SK-N-SH treated with all-trans-retinoic acid at 6 μM for 48 hours (cell line): ENCODE data around the gene FIGNL2.

Source experiments
- ATAC-seq: fragments of 200-7000 bp; cut with Tn5 transposase; 3 replicates; pipeline ENCODE4 v1.9.1; 2020; ENCODE audit warnings: mild to moderate bottlenecking, moderate library complexity
- ARNTL ChIP-seq: fragments of 450-650 bp; formaldehyde crosslinking; IDR thresholded peaks from 2 replicates; pipeline ENCODE4 v1.5.0; 2020; ENCODE audit warnings: low read depth, mild to moderate bottlenecking, moderate library complexity, borderline replicate concordance
- CSDC2 ChIP-seq: fragments of 250-450 bp; sonication (Bioruptor Pico); IDR thresholded peaks from 2 replicates; pipeline ENCODE4 v1.5.0; 2020; ENCODE audit warnings: mild to moderate bottlenecking, moderate library complexity
- ESRRG ChIP-seq: fragments of 250-450 bp; sonication (Bioruptor Pico); IDR thresholded peaks from 2 replicates; pipeline ENCODE4 v1.6.1; 2021; ENCODE audit warnings: mild to moderate bottlenecking
- GLIS3 ChIP-seq: fragments of 250-450 bp; sonication (Bioruptor Pico); IDR thresholded peaks from 2 replicates; pipeline ENCODE4 v1.5.0; 2020; ENCODE audit warnings: mild to moderate bottlenecking, moderate library complexity
- ISL1 ChIP-seq: fragments of 250-450 bp; sonication (Bioruptor Pico); IDR thresholded peaks from 2 replicates; pipeline ENCODE4 v2.1.2; 2022; ENCODE audit warnings: mild to moderate bottlenecking, moderate library complexity
- OSR1 ChIP-seq: fragments of 250-450 bp; sonication (Bioruptor Pico); IDR thresholded peaks from 2 replicates; pipeline ENCODE4 v1.8.0; 2022; ENCODE audit warnings: moderate library complexity, mild to moderate bottlenecking, inconsistent platforms
- RARB ChIP-seq: fragments of 250-450 bp; sonication (Bioruptor Pico); IDR thresholded peaks from 2 replicates; pipeline ENCODE4 v1.8.0; 2021; ENCODE audit warnings: mild to moderate bottlenecking, moderate library complexity
- SNAI2 ChIP-seq: fragments of 250-450 bp; sonication (Bioruptor Pico); IDR thresholded peaks from 2 replicates; pipeline ENCODE4 v1.5.0; 2020; ENCODE audit warnings: mild to moderate bottlenecking, moderate library complexity
- TOX ChIP-seq: fragments of 250-450 bp; sonication (Bioruptor Pico); IDR thresholded peaks from 2 replicates; pipeline ENCODE4 v1.8.0; 2021; ENCODE audit warnings: mild to moderate bottlenecking, moderate library complexity, borderline replicate concordance
- ZC3H10 ChIP-seq: fragments of 250-450 bp; sonication (Bioruptor Pico); IDR thresholded peaks from 2 replicates; pipeline ENCODE4 v1.5.1; 2021; ENCODE audit warnings: mild to moderate bottlenecking, moderate library complexity
- ZFP3 ChIP-seq: fragments of 250-450 bp; sonication (Bioruptor Pico); IDR thresholded peaks from 2 replicates; pipeline ENCODE4 v1.5.0; 2020; ENCODE audit warnings: mild to moderate bottlenecking, moderate library complexity
- ZFP30 ChIP-seq: fragments of 450-650 bp; formaldehyde crosslinking; IDR thresholded peaks from 2 replicates; pipeline ENCODE4 v1.5.0; 2022; ENCODE audit warnings: mild to moderate bottlenecking, moderate library complexity
- ZNF565 ChIP-seq: fragments of 450-650 bp; formaldehyde crosslinking; conservative IDR thresholded peaks from 2 replicates; pipeline ENCODE4 v1.5.0; 2020; ENCODE audit warnings: low read depth, mild to moderate bottlenecking, moderate library complexity
- ZNF70 ChIP-seq: fragments of 450-650 bp; formaldehyde crosslinking; IDR thresholded peaks from 2 replicates; pipeline ENCODE4 v1.5.0; 2020; ENCODE audit warnings: mild to moderate bottlenecking, moderate library complexity
- ZNF8 ChIP-seq: fragments of 450-650 bp; formaldehyde crosslinking; IDR thresholded peaks from 2 replicates; pipeline ENCODE4 v1.5.0; 2020; ENCODE audit warnings: mild to moderate bottlenecking, moderate library complexity
- TF ChIP-seq, protein P1 (sequence below): fragments of 250-450 bp; sonication (Bioruptor Pico); IDR thresholded peaks from 2 replicates; pipeline ENCODE4 v1.5.0; 2020; ENCODE audit warnings: mild to moderate bottlenecking, moderate library complexity
- TF ChIP-seq, protein P2 (sequence below): fragments of 250-450 bp; sonication (Bioruptor Pico); IDR thresholded peaks from 2 replicates; pipeline ENCODE4 v1.5.1; 2021; ENCODE audit warnings: mild to moderate bottlenecking, moderate library complexity
- TF ChIP-seq, protein P3 (sequence below): fragments of 250-450 bp; sonication (Bioruptor Pico); IDR thresholded peaks from 2 replicates; pipeline ENCODE4 v1.8.0; 2020; ENCODE audit warnings: mild to moderate bottlenecking, moderate library complexity, borderline replicate concordance
- TF ChIP-seq, protein P4 (sequence below): fragments of 250-450 bp; sonication (Bioruptor Pico); IDR thresholded peaks from 2 replicates; pipeline ENCODE4 v1.8.0; 2021; ENCODE audit warnings: low read depth, mild to moderate bottlenecking, moderate library complexity, borderline replicate concordance
- TF ChIP-seq, protein P5 (sequence below): fragments of 250-450 bp; sonication (Bioruptor Pico); IDR thresholded peaks from 2 replicates; pipeline ENCODE4 v1.5.1; 2020; ENCODE audit warnings: low read depth, mild to moderate bottlenecking, moderate library complexity

Gene FIGNL2

DNA sequence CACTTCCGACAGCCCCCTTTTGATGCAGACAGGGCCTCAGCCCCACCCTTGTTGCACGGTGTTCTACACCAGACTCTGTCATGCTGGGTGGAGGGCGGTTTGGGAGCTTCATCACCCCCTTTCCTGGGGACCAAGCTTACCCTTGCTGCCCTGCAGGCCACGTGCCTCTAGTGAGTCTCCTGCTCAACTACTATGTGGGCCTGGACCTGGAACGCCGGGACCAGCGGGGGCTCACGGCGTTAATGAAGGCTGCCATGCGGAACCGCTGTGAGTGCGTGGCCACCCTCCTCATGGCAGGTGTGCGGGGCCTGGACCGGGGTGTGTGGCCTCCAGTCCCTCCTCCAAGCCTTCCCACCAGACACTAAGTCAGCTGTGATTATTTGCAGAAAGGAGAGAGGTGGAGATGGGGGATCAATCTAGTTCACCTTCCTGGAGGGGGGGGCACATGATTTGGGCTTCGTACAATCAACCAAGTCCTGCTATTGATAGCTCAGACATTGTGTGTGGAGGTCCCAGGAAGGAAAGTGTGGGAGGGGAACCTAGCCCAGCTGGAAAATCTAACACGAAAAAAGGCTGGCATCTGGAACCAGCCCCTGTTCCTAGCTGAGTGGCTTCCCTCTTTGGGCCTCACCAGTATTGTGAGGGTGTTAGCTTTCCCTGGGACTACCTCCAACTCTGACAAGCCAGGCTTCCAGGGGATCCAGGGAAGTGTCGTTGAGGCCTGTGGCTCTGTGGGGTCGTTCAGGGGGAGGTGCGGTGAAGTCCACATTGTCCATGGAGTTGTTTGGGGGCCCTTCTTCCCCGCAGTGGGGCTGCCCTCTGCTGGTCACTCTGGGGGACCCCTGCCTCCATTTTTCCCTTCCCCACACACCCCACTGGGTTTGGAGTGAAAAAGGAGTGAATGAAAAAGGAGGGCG is 41.0 kb upstream of the FIGNL2 start (continued):
- TF ChIP-seq ARNTL (CRISPR knock-in tag) (no peak), ZNF70 (CRISPR knock-in tag) (no peak), ESRRG (CRISPR knock-in tag) (no peak), CSDC2 (CRISPR knock-in tag) (no peak), RARB (CRISPR knock-in tag) (no peak), ZC3H10 (CRISPR knock-in tag) (no peak)
- TF ChIP-seq, protein P1, sequence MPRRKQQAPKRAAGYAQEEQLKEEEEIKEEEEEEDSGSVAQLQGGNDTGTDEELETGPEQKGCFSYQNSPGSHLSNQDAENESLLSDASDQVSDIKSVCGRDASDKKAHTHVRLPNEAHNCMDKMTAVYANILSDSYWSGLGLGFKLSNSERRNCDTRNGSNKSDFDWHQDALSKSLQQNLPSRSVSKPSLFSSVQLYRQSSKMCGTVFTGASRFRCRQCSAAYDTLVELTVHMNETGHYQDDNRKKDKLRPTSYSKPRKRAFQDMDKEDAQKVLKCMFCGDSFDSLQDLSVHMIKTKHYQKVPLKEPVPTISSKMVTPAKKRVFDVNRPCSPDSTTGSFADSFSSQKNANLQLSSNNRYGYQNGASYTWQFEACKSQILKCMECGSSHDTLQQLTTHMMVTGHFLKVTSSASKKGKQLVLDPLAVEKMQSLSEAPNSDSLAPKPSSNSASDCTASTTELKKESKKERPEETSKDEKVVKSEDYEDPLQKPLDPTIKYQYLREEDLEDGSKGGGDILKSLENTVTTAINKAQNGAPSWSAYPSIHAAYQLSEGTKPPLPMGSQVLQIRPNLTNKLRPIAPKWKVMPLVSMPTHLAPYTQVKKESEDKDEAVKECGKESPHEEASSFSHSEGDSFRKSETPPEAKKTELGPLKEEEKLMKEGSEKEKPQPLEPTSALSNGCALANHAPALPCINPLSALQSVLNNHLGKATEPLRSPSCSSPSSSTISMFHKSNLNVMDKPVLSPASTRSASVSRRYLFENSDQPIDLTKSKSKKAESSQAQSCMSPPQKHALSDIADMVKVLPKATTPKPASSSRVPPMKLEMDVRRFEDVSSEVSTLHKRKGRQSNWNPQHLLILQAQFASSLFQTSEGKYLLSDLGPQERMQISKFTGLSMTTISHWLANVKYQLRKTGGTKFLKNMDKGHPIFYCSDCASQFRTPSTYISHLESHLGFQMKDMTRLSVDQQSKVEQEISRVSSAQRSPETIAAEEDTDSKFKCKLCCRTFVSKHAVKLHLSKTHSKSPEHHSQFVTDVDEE, result no peak

DNA sequence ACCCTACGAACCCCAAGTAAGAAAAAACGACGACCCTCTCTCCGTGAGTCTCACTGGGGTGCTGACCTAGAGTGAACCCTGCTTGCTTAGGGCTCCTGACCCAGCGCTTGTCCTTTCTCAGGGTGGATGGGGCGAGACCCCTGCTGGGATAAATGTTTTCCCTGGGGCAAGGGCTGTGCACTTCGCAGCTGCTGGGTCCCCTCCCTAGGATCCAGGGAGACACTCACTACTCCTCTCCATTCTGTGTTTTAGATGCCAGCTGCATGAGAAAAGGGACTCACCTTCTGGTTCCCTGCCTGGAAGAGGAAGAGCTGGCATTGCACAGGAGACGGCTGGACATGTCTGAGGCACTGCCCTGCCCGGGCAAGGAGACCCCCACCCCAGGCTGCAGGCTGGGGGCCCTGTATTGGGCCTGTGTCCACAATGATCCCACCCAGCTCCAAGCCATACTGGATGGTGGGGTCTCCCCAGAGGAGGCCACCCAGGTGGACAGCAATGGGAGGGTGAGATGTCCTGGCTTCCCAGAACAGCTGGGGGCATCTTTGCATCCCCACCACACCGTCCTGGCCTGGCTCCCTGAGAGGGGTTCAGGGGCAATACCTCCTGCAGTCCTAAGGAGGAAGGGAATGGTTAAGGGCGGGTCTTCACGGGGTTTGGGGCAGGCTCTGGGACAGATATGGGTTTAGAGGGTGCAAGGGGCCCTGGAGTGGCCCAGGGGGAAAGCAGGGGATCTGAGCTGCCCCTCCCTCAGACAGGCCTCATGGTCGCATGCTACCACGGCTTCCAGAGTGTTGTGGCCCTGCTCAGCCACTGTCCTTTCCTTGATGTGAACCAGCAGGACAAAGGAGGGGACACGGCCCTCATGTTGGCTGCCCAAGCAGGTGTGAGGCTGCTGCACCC is 40.0 kb upstream of the FIGNL2 start:
- no peak for ATAC-seq
- TF ChIP-seq CSDC2 (CRISPR knock-in tag) (no peak), ZNF70 (CRISPR knock-in tag) (no peak), OSR1 (CRISPR knock-in tag) (no peak), ZFP3 (CRISPR knock-in tag) (no peak), GLIS3 (no peak), ZNF8 (no peak), ZFP30 (no peak), ISL1 (CRISPR knock-in tag) (no peak), ZNF565 (no peak), SNAI2 (CRISPR knock-in tag) (no peak), TOX (no peak), ARNTL (CRISPR knock-in tag) (no peak)
- TF ChIP-seq, protein P2, sequence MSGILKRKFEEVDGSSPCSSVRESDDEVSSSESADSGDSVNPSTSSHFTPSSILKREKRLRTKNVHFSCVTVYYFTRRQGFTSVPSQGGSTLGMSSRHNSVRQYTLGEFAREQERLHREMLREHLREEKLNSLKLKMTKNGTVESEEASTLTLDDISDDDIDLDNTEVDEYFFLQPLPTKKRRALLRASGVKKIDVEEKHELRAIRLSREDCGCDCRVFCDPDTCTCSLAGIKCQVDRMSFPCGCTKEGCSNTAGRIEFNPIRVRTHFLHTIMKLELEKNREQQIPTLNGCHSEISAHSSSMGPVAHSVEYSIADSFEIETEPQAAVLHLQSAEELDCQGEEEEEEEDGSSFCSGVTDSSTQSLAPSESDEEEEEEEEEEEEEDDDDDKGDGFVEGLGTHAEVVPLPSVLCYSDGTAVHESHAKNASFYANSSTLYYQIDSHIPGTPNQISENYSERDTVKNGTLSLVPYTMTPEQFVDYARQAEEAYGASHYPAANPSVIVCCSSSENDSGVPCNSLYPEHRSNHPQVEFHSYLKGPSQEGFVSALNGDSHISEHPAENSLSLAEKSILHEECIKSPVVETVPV (CRISPR knock-in tag), result no peak
- TF ChIP-seq, protein P3, sequence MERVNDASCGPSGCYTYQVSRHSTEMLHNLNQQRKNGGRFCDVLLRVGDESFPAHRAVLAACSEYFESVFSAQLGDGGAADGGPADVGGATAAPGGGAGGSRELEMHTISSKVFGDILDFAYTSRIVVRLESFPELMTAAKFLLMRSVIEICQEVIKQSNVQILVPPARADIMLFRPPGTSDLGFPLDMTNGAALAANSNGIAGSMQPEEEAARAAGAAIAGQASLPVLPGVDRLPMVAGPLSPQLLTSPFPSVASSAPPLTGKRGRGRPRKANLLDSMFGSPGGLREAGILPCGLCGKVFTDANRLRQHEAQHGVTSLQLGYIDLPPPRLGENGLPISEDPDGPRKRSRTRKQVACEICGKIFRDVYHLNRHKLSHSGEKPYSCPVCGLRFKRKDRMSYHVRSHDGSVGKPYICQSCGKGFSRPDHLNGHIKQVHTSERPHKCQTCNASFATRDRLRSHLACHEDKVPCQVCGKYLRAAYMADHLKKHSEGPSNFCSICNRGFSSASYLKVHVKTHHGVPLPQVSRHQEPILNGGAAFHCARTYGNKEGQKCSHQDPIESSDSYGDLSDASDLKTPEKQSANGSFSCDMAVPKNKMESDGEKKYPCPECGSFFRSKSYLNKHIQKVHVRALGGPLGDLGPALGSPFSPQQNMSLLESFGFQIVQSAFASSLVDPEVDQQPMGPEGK, result no peak
- TF ChIP-seq, protein P4, sequence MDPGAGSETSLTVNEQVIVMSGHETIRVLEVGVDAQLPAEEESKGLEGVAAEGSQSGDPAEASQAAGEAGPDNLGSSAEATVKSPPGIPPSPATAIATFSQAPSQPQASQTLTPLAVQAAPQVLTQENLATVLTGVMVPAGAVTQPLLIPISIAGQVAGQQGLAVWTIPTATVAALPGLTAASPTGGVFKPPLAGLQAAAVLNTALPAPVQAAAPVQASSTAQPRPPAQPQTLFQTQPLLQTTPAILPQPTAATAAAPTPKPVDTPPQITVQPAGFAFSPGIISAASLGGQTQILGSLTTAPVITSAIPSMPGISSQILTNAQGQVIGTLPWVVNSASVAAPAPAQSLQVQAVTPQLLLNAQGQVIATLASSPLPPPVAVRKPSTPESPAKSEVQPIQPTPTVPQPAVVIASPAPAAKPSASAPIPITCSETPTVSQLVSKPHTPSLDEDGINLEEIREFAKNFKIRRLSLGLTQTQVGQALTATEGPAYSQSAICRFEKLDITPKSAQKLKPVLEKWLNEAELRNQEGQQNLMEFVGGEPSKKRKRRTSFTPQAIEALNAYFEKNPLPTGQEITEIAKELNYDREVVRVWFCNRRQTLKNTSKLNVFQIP (CRISPR knock-in tag), result no peak
- TF ChIP-seq, protein P5, sequence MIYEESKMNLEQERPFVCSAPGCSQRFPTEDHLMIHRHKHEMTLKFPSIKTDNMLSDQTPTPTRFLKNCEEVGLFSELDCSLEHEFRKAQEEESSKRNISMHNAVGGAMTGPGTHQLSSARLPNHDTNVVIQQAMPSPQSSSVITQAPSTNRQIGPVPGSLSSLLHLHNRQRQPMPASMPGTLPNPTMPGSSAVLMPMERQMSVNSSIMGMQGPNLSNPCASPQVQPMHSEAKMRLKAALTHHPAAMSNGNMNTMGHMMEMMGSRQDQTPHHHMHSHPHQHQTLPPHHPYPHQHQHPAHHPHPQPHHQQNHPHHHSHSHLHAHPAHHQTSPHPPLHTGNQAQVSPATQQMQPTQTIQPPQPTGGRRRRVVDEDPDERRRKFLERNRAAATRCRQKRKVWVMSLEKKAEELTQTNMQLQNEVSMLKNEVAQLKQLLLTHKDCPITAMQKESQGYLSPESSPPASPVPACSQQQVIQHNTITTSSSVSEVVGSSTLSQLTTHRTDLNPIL, result no peak
